ENCODE data around the gene BSN.

Gene BSN

GRCh38 chr3:49707113-49707480 is 152.8 kb downstream of the BSN start:
- no peak overlapping the region for H3K4me2 ChIP-seq (ENCODE audit: low read length)
- no peaks in the 10 kb centered on the region for H4K20me1 ChIP-seq (ENCODE audit: insufficient read depth, low read length)
- no peak overlapping the region for H3K4me3 ChIP-seq (ENCODE audit: low read depth, low read length, poor library complexity, severe bottlenecking)
- no peak overlapping the region for H2AFZ ChIP-seq (ENCODE audit: low read length)
- H3K9me3 ChIP-seq (ENCODE audit: low read length), result no peaks in the 10 kb centered on the region
- peaks cover 21% of the 10 kb centered on the region; the same call in 1 of the 2 replicates for H3K36me3 ChIP-seq (ENCODE audit: insufficient read depth, low read length)
- H3F3A ChIP-seq (ENCODE audit: insufficient read depth, low read length), result no peaks in the 10 kb centered on the region
- H3K27me3 ChIP-seq (ENCODE audit: insufficient read depth, low read length), result no peaks in the 10 kb centered on the region
- no peak overlapping the region for H3K27ac ChIP-seq (ENCODE audit: low read depth, low read length, poor library complexity, severe bottlenecking)
- no peak overlapping the region for H3K9ac ChIP-seq (ENCODE audit: low read length)
- H3K9me2 ChIP-seq (ENCODE audit: low read depth, low read length), result no peaks in the 10 kb centered on the region
- TF ChIP-seq EZH2 (IDR thresholded peaks at IDR 0.05; ENCODE audit: borderline replicate concordance, low read length), result no peak
- no peak for TF ChIP-seq CTCF (IDR thresholded peaks at IDR 0.05; ENCODE audit: low read length)
- H3K4me1 ChIP-seq (ENCODE audit: insufficient read depth, low read length, severe bottlenecking), result no peaks in the 10 kb centered on the region
- no peaks in the 10 kb centered on the region for H3K79me2 ChIP-seq (ENCODE audit: insufficient read depth, low read length)

GRCh38 chr3:49709852-49710251 is 155.6 kb downstream of the BSN start:
- no peak overlapping the region for H3K4me2 ChIP-seq (ENCODE audit: low read length)

GRCh38 chr3:49711489-49711888 is 157.2 kb downstream of the BSN start:
- Histone ChIP-seq H3K9me3 (ENCODE audit: low read length) (no peaks in the 10 kb centered on the region), H3K79me2 (ENCODE audit: insufficient read depth, low read length) (no peaks in the 10 kb centered on the region), H3K9ac (ENCODE audit: low read length) (no peak overlapping the region), H3K4me3 (ENCODE audit: low read depth, low read length, poor library complexity, severe bottlenecking) (no peak overlapping the region), H3K4me2 (ENCODE audit: low read length) (no peak overlapping the region), H3K9me2 (ENCODE audit: low read depth, low read length) (no peaks in the 10 kb centered on the region), H3K4me1 (ENCODE audit: insufficient read depth, low read length, severe bottlenecking) (no peaks in the 10 kb centered on the region), H3K36me3 (ENCODE audit: insufficient read depth, low read length) (peaks cover 5% of the 10 kb centered on the region; the same call in 1 of the 2 replicates), H3K27me3 (ENCODE audit: insufficient read depth, low read length) (no peaks in the 10 kb centered on the region), H4K20me1 (ENCODE audit: insufficient read depth, low read length) (no peaks in the 10 kb centered on the region), H3F3A (ENCODE audit: insufficient read depth, low read length) (no peaks in the 10 kb centered on the region), H2AFZ (ENCODE audit: low read length) (no peak overlapping the region), H3K27ac (ENCODE audit: low read depth, low read length, poor library complexity, severe bottlenecking) (no peak overlapping the region)
- TF ChIP-seq EZH2 (IDR thresholded peaks at IDR 0.05; ENCODE audit: borderline replicate concordance, low read length) (no peak), CTCF (IDR thresholded peaks at IDR 0.05; ENCODE audit: low read length) (no peak)

More at GRCh38 chr3:49709852-49710251, 155.6 kb downstream of the BSN start:
- peaks cover 17% of the 10 kb centered on the region; the same call in 1 of the 2 replicates for H3K36me3 ChIP-seq (ENCODE audit: insufficient read depth, low read length)
- no peaks in the 10 kb centered on the region for H3K79me2 ChIP-seq (ENCODE audit: insufficient read depth, low read length)
- H3K4me1 ChIP-seq (ENCODE audit: insufficient read depth, low read length, severe bottlenecking), result no peaks in the 10 kb centered on the region
- no peaks in the 10 kb centered on the region for H3K9me3 ChIP-seq (ENCODE audit: low read length)
- no peaks in the 10 kb centered on the region for H3K27me3 ChIP-seq (ENCODE audit: insufficient read depth, low read length)
- H3K4me3 ChIP-seq (ENCODE audit: low read depth, low read length, poor library complexity, severe bottlenecking), result no peak overlapping the region
- no peak overlapping the region for H3K9ac ChIP-seq (ENCODE audit: low read length)
- no peaks in the 10 kb centered on the region for H3K9me2 ChIP-seq (ENCODE audit: low read depth, low read length)
- TF ChIP-seq CTCF (IDR thresholded peaks at IDR 0.05; ENCODE audit: low read length) (no peak), EZH2 (IDR thresholded peaks at IDR 0.05; ENCODE audit: borderline replicate concordance, low read length) (no peak)
- H3K27ac ChIP-seq (ENCODE audit: low read depth, low read length, poor library complexity, severe bottlenecking), result no peak overlapping the region
- H3F3A ChIP-seq (ENCODE audit: insufficient read depth, low read length), result no peaks in the 10 kb centered on the region
- H4K20me1 ChIP-seq (ENCODE audit: insufficient read depth, low read length), result no peaks in the 10 kb centered on the region
- H2AFZ ChIP-seq (ENCODE audit: low read length), result no peak overlapping the region

All from OCI-LY1 (cell line).